Measurements from ENCODE around the gene PFKL.
"Not testable (repeated sequence)": the region's sequence is repeated elsewhere in the genome, so short reads cannot be mapped to it uniquely, and the experiment has no call there.

PFKL gene

GRCh38 chr21:44354775-44355771 lies 55.2 kb downstream of the PFKL start:
- H3K27ac ChIP-seq = no peak overlapping the region
- no peak for TF ChIP-seq CTCF (conservative IDR thresholded peaks at IDR 0.05)

GRCh38 chr21:44356160-44356559 lies 56.3 kb downstream of the PFKL start:
- no peak overlapping the region for H3K27ac ChIP-seq
- no peak for TF ChIP-seq CTCF (conservative IDR thresholded peaks at IDR 0.05)

- H3K27ac ChIP-seq = no peak overlapping the region
- TF ChIP-seq CTCF (conservative IDR thresholded peaks at IDR 0.05) = no peak
These were observed 56.8 kb downstream of the PFKL start for GRCh38 chr21:44356636-44357035.

- TF ChIP-seq CTCF (conservative IDR thresholded peaks at IDR 0.05) = no peak
- no peak overlapping the region for H3K27ac ChIP-seq
These were observed 57.4 kb downstream of the PFKL start for GRCh38 chr21:44357064-44357837.

- no peak for TF ChIP-seq CTCF (conservative IDR thresholded peaks at IDR 0.05)
- no peak overlapping the region for H3K27ac ChIP-seq
These were observed 59.5 kb downstream of the PFKL start for GRCh38 chr21:44359396-44359795.

GRCh38 chr21:44360159-44360558 lies 60.3 kb downstream of the PFKL start:
- peak; percentile 42 for TF ChIP-seq CTCF (conservative IDR thresholded peaks at IDR 0.05)
- no peak overlapping the region for H3K27ac ChIP-seq

- not testable (repeated sequence) for H3K27ac ChIP-seq
These were observed 62.0 kb downstream of the PFKL start for GRCh38 chr21:44361903-44362302.

Data from VCaP (cell line).